MM.1S (cell line): ENCODE results near the gene SUSD1.

Experiments
- DNase-seq: peaks from one replicate; pipeline ENCODE4 v3.0.0-alpha.2; 2015
- H2AFZ ChIP-seq: fragments of 300-600 bp; sonication (generic); 2 replicates; pipeline ENCODE4 v1.6.0; 2016; ENCODE audit warnings: antibody characterized with exemption, low read length
- H3F3A ChIP-seq: fragments of 300-600 bp; sonication (generic); 2 replicates; pipeline ENCODE4 v1.6.1; 2016; ENCODE audit warnings: mild to moderate bottlenecking, antibody characterized with exemption, low read length, moderate library complexity, mixed read lengths; ENCODE audit not compliant: insufficient read depth
- H3K27ac ChIP-seq: fragments of 300-600 bp; sonication (generic); 2 replicates; pipeline ENCODE4 v1.5.1; 2016; ENCODE audit warnings: mild to moderate bottlenecking, low read length
- H3K27me3 ChIP-seq: fragments of 300-600 bp; sonication (generic); replicated peaks from 2 replicates; pipeline ENCODE4 v1.6.0; 2016; ENCODE audit warnings: low read length; ENCODE audit not compliant: insufficient read depth
- H3K36me3 ChIP-seq: fragments of 300-600 bp; sonication (generic); replicated peaks from 2 replicates; pipeline ENCODE4 v1.6.1; 2016; ENCODE audit warnings: mild to moderate bottlenecking, low read length, mixed read lengths; ENCODE audit not compliant: insufficient read depth
- H3K4me1 ChIP-seq: fragments of 300-600 bp; sonication (generic); 2 replicates; pipeline ENCODE4 v1.6.1; 2016; ENCODE audit warnings: low read length, mixed read lengths
- H3K4me2 ChIP-seq: fragments of 300-600 bp; sonication (generic); 2 replicates; pipeline ENCODE4 v1.6.0; 2016; ENCODE audit warnings: low read depth, low read length
- H3K4me3 ChIP-seq: fragments of 300-600 bp; sonication (generic); 2 replicates; pipeline ENCODE4 v1.5.1; 2016; ENCODE audit warnings: low read length, mixed read lengths
- H3K79me2 ChIP-seq: fragments of 300-600 bp; sonication (generic); 2 replicates; pipeline ENCODE4 v1.6.1; 2016; ENCODE audit warnings: mixed run types, low read length, mixed read lengths
- H3K9ac ChIP-seq: fragments of 300-600 bp; sonication (generic); 2 replicates; pipeline ENCODE4 v1.6.1; 2016; ENCODE audit warnings: low read length, mixed read lengths
- H3K9me2 ChIP-seq: fragments of 300-600 bp; sonication (generic); replicated peaks from 2 replicates; pipeline ENCODE4 v1.6.1; 2016; ENCODE audit warnings: mild to moderate bottlenecking, low read length, mixed read lengths; ENCODE audit not compliant: insufficient read depth
- H3K9me3 ChIP-seq: fragments of 300-600 bp; sonication (generic); replicated peaks from 2 replicates; pipeline ENCODE4 v1.6.1; 2016; ENCODE audit warnings: mild to moderate bottlenecking, low read length, mixed read lengths; ENCODE audit not compliant: insufficient read depth
- H4K20me1 ChIP-seq: fragments of 300-600 bp; sonication (generic); 2 replicates; pipeline ENCODE4 v1.6.1; 2016; ENCODE audit warnings: mild to moderate bottlenecking, low read length, moderate library complexity, mixed read lengths; ENCODE audit not compliant: insufficient read depth
- EZH2 ChIP-seq: fragments of 300-600 bp; sonication (generic); optimal IDR thresholded peaks from 2 replicates; pipeline ENCODE3; 2017; ENCODE audit warnings: low read depth, mild to moderate bottlenecking, antibody characterized with exemption, low read length, mixed read lengths
- EZH2phosphoT487 ChIP-seq: fragments of 300-600 bp; sonication (generic); IDR thresholded peaks from 2 replicates; pipeline ENCODE4 v1.6.1; 2018; ENCODE audit warnings: antibody characterized with exemption, low read length
- TF ChIP-seq, protein P1 (sequence below): fragments of 300-600 bp; sonication (generic); IDR thresholded peaks from 2 replicates; pipeline ENCODE4 v1.5.1; 2016; ENCODE audit warnings: antibody characterized with exemption, low read length, mixed read lengths

The SUSD1 gene

DNA sequence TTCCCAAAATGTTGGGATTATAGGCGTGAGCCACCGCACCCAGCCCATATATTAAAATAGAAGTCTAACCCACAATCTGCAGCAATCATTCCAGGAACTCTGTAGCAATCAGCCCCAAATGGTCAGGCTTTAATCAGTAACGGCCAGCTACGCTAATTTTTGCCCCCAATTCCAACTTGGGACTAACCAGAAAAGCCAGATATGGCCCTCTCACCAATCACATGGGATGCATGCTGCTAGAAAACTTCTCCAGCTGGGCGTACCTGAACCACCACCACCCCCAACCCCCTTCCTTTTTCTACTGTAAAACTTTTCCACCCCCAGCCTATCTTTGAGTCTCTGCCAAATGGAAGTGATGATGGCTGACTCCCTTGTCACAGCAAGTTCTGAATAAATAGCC lies 4.1 kb downstream of the SUSD1 start:
- Histone ChIP-seq H3K27ac (no peak overlapping the region), H3K9ac (no peak overlapping the region), H3K4me1 (peaks cover 10% of the 10 kb centered on the region), H3K27me3 (no peaks in the 10 kb centered on the region), H2AFZ (no peak overlapping the region), H3K4me3 (no peak overlapping the region), H3K9me3 (no peaks in the 10 kb centered on the region), H3K4me2 (no peak overlapping the region), H4K20me1 (no peaks in the 10 kb centered on the region), H3K79me2 (no peaks in the 10 kb centered on the region), H3F3A (no peaks in the 10 kb centered on the region), H3K36me3 (no peaks in the 10 kb centered on the region), H3K9me2 (no peaks in the 10 kb centered on the region)
- no peak for TF ChIP-seq EZH2phosphoT487
- no peak for TF ChIP-seq EZH2
- TF ChIP-seq, protein P1, sequence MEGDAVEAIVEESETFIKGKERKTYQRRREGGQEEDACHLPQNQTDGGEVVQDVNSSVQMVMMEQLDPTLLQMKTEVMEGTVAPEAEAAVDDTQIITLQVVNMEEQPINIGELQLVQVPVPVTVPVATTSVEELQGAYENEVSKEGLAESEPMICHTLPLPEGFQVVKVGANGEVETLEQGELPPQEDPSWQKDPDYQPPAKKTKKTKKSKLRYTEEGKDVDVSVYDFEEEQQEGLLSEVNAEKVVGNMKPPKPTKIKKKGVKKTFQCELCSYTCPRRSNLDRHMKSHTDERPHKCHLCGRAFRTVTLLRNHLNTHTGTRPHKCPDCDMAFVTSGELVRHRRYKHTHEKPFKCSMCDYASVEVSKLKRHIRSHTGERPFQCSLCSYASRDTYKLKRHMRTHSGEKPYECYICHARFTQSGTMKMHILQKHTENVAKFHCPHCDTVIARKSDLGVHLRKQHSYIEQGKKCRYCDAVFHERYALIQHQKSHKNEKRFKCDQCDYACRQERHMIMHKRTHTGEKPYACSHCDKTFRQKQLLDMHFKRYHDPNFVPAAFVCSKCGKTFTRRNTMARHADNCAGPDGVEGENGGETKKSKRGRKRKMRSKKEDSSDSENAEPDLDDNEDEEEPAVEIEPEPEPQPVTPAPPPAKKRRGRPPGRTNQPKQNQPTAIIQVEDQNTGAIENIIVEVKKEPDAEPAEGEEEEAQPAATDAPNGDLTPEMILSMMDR, result no peak
- DNase-seq, result no peak

DNA sequence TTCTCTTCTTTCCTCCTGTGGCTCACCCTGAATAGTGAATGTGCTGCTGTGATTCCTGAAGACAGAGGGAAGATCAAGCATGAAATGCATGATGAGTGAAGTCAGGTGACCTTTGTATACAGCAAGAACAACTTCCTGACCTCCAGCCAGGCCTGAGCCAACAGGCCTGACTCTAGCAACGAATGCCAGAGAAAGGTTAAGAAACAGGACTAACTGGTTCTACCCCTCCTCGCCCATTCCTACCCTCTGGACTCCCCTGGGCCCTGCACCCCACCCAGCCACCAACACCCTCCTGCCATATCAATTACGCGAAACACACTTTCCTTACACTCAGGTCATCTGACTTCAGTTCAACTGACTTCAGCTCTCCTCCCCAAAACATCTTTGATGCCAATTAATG lies 4.9 kb downstream of the SUSD1 start:
- TF ChIP-seq, protein P1, result no peak
- no peak for TF ChIP-seq EZH2phosphoT487
- no peak for TF ChIP-seq EZH2

DNA sequence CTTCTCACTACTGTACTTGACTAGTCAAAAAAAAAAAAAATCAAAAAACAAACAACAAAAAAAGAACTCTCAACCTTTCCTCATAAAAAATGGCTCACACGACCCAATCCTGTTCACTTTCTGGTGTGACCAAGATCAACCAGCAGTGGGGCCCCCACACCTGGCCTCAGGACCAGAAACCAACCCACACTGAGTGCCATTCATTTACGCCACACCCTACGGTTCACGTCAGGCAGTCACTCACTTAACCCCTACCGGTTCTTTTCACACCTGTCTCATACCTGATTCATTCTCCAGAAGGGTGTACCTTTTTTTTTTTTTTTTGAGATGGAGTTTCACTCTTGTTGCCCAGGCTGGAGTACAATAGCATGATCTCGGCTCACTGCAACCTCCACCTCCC lies 5.7 kb downstream of the SUSD1 start:
- Histone ChIP-seq H4K20me1 (no peaks in the 10 kb centered on the region), H3K4me2 (no peak overlapping the region), H3K9ac (no peak overlapping the region), H3F3A (no peaks in the 10 kb centered on the region), H3K36me3 (no peaks in the 10 kb centered on the region), H3K9me2 (no peaks in the 10 kb centered on the region), H3K27me3 (no peaks in the 10 kb centered on the region), H3K9me3 (no peaks in the 10 kb centered on the region), H3K4me1 (peaks cover 9% of the 10 kb centered on the region), H3K79me2 (no peaks in the 10 kb centered on the region), H3K27ac (no peak overlapping the region), H3K4me3 (no peak overlapping the region), H2AFZ (no peak overlapping the region)
- TF ChIP-seq, protein P1, result no peak
- TF ChIP-seq EZH2phosphoT487, result no peak
- no peak for TF ChIP-seq EZH2
- no peak for DNase-seq

More for the DNA sequence above, 4.9 kb downstream of the SUSD1 start:
- Histone ChIP-seq H3K27me3 (no peaks in the 10 kb centered on the region), H3K27ac (no peak overlapping the region), H3F3A (no peaks in the 10 kb centered on the region), H3K9me3 (no peaks in the 10 kb centered on the region), H3K36me3 (no peaks in the 10 kb centered on the region), H3K4me2 (no peak overlapping the region), H3K9ac (no peak overlapping the region), H3K9me2 (no peaks in the 10 kb centered on the region), H3K4me1 (peaks cover 10% of the 10 kb centered on the region), H2AFZ (no peak overlapping the region), H3K4me3 (no peak overlapping the region), H3K79me2 (no peaks in the 10 kb centered on the region), H4K20me1 (no peaks in the 10 kb centered on the region)
- DNase-seq, result no peak

DNA sequence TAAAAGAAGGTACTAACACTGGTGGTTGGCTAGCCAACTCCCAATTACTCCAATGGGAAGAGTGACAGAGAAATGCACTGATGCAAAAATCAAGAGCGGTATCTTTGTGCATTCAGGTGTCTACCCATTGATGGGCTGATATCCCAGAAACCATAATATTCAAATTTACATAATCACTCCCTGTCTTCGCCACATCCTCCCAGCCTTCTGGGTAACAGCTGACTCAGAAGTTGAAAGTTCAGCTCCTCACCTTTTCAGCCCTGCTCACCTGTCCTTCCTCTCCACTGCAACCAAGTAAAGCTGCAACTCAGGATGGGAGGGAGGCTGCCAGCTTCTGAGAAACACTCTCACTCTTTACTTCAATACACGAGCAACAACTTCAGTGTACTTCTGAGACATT lies 6.9 kb downstream of the SUSD1 start:
- DNase-seq, result no peak
- Histone ChIP-seq H2AFZ (no peak overlapping the region), H3K4me2 (no peak overlapping the region), H3K79me2 (no peaks in the 10 kb centered on the region), H3F3A (no peaks in the 10 kb centered on the region), H3K36me3 (no peaks in the 10 kb centered on the region), H3K27ac (no peak overlapping the region), H3K9ac (no peak overlapping the region), H4K20me1 (no peaks in the 10 kb centered on the region), H3K9me2 (no peaks in the 10 kb centered on the region), H3K4me1 (0 out of 2 replicates have a peak, but pooled peaks cover 6% of the 10 kb centered on the region), H3K27me3 (no peaks in the 10 kb centered on the region), H3K4me3 (no peak overlapping the region), H3K9me3 (no peaks in the 10 kb centered on the region)
- TF ChIP-seq, protein P1, result no peak
- TF ChIP-seq EZH2 (no peak), EZH2phosphoT487 (no peak)
